ENCODE data around the gene EMP3.
"Not testable (repeated sequence)": the region's sequence is repeated elsewhere in the genome, so short reads cannot be mapped to it uniquely, and the experiment has no call there.

Gene EMP3

GRCh38 chr19:48325265-48325910 is at the start of gene EMP3:
EMP3 (plus strand) TSS chr19:48325552; CDS start chr19:48326845, 1,293 bp downstream.
- peak; percentile 95 for DNase-seq (ENCODE audit: low read depth)

- DNase-seq (ENCODE audit: low read depth) = no peak
Observed at GRCh38 chr19:48279747-48280146, 45.6 kb upstream of the EMP3 start.

GRCh38 chr19:48283908-48284307 is 41.4 kb upstream of the EMP3 start:
- peak; percentile 97 for DNase-seq (ENCODE audit: low read depth)

- DNase-seq (ENCODE audit: low read depth) = peak; percentile 64
Observed at GRCh38 chr19:48284896-48285295, 40.5 kb upstream of the EMP3 start.

- DNase-seq (ENCODE audit: low read depth) = no peak
Observed at GRCh38 chr19:48287748-48288147, 37.6 kb upstream of the EMP3 start.

- DNase-seq (ENCODE audit: low read depth) = peak; percentile 40
Observed at GRCh38 chr19:48290401-48290770, 35.0 kb upstream of the EMP3 start.

- DNase-seq (ENCODE audit: low read depth) = peak; percentile 65
Observed at GRCh38 chr19:48290771-48291488, 34.4 kb upstream of the EMP3 start.

GRCh38 chr19:48291489-48291815 is 33.9 kb upstream of the EMP3 start:
- not testable (repeated sequence) for DNase-seq (ENCODE audit: low read depth)

GRCh38 chr19:48292798-48293197 is 32.6 kb upstream of the EMP3 start:
- peak; percentile 91 for DNase-seq (ENCODE audit: low read depth)

GRCh38 chr19:48295458-48295857 is 29.9 kb upstream of the EMP3 start:
- no peak for DNase-seq (ENCODE audit: low read depth)

GRCh38 chr19:48296963-48297734 is 28.2 kb upstream of the EMP3 start:
- no peak for DNase-seq (ENCODE audit: low read depth)

GRCh38 chr19:48297975-48298374 is 27.4 kb upstream of the EMP3 start:
- no peak for DNase-seq (ENCODE audit: low read depth)

- no peak for DNase-seq (ENCODE audit: low read depth)
Observed at GRCh38 chr19:48301886-48302599, 23.3 kb upstream of the EMP3 start.

GRCh38 chr19:48302600-48302959 is 22.8 kb upstream of the EMP3 start:
- DNase-seq (ENCODE audit: low read depth) = no peak

GRCh38 chr19:48303367-48303766 is 22.0 kb upstream of the EMP3 start:
- DNase-seq (ENCODE audit: low read depth) = no peak

- DNase-seq (ENCODE audit: low read depth) = no peak
Observed at GRCh38 chr19:48303866-48304265, 21.5 kb upstream of the EMP3 start.

GRCh38 chr19:48308631-48309586 is 16.4 kb upstream of the EMP3 start:
- DNase-seq (ENCODE audit: low read depth) = peak; percentile 34

GRCh38 chr19:48309731-48310130 is 15.6 kb upstream of the EMP3 start:
- DNase-seq (ENCODE audit: low read depth) = not testable (repeated sequence)

GRCh38 chr19:48310227-48310626 is 15.1 kb upstream of the EMP3 start:
- peak; percentile 31 for DNase-seq (ENCODE audit: low read depth)

- no peak for DNase-seq (ENCODE audit: low read depth)
Observed at GRCh38 chr19:48311384-48311783, 14.0 kb upstream of the EMP3 start.

- DNase-seq (ENCODE audit: low read depth) = no peak
Observed at GRCh38 chr19:48315712-48316111, 9.6 kb upstream of the EMP3 start.

- DNase-seq (ENCODE audit: low read depth) = not testable (repeated sequence)
Observed at GRCh38 chr19:48317708-48317960, 7.7 kb upstream of the EMP3 start.
